Heart right ventricle (tissue), 16 donors: ENCODE data around the gene SENP5. TPM values are rescaled to one million over a fixed set of nuclear protein-coding genes. Genes with fewer than 3 reads are reported as not detected.

Source experiments
- ATAC-seq, 8 donors: fragments of 200-7000 bp; cut with Tn5 transposase; one replicate each; pipeline ENCODE4 v1.9.1; 2020; ENCODE audit warnings: mild to moderate bottlenecking in 8 of 8, moderate library complexity in 8 of 8, moderate number of reproducible peaks in 1 of 8
- DNase-seq, 2 donors: peaks; one replicate each; pipeline ENCODE4 v3.0.0-alpha.2; 2020
- H3K27ac ChIP-seq, 10 donors: fragments of 200-600 bp; sonication (generic) in 2 of 10; one replicate each; pipeline versions ENCODE4 v1.5.0 to v1.8.0; 2020 to 2022; ENCODE audit warnings: mild to moderate bottlenecking in 3 of 10
- H3K27me3 ChIP-seq, 7 donors: fragments of 200-600 bp; one replicate each; pipeline ENCODE4 v1.8.0; 2021 to 2022; ENCODE audit warnings: mild to moderate bottlenecking in 2 of 7
- H3K36me3 ChIP-seq, 9 donors: fragments of 200-600 bp; sonication (generic) in 1 of 9; one replicate each; pipeline versions ENCODE4 v1.5.0 to v1.8.0; 2020 to 2022; ENCODE audit warnings: mild to moderate bottlenecking in 2 of 9
- H3K4me1 ChIP-seq, 9 donors: fragments of 200-600 bp; sonication (generic) in 1 of 9; one replicate each; pipeline versions ENCODE4 v1.5.0 to v1.8.0; 2020 to 2022; ENCODE audit warnings: mild to moderate bottlenecking in 4 of 9
- H3K4me3 ChIP-seq, 10 donors: fragments of 200-600 bp; sonication (generic) in 2 of 10; one replicate each; pipeline versions ENCODE4 v1.5.0 to v1.8.0; 2020 to 2022; ENCODE audit warnings: mild to moderate bottlenecking in 7 of 10, moderate library complexity in 2 of 10
- H3K9me3 ChIP-seq, 11 donors: fragments of 200-600 bp in 10 of 11; sonication (generic) in 2 of 11; one replicate each; pipeline versions ENCODE4 v1.5.0 to v1.8.0; 2013 to 2022; ENCODE audit warnings: mild to moderate bottlenecking in 2 of 11, control low read depth in 1 of 11, moderate library complexity in 1 of 11
- CTCF ChIP-seq, 9 donors: fragments of 200-600 bp; sonication (generic) in 2 of 9; IDR thresholded peaks; one replicate each; pipeline versions ENCODE4 v1.5.0 to v1.8.0; 2021 to 2022; ENCODE audit warnings: antibody characterized with exemption in 9 of 9, mild to moderate bottlenecking in 5 of 9, moderate library complexity in 1 of 9
- WGBS, 2 donors: extraction: QIAGEN DNeasy Blood & Tissue Kit; methylation state at CpG; one replicate each; pipeline ENCODE4 v1.1.7; 2013; ENCODE audit warnings: inconsistent platforms in 1 of 2; 5-methylcytosine and 5-hydroxymethylcytosine counted together
- intact Hi-C, 10 donors: fragments of 100-400 bp; cut with DNase I; formaldehyde crosslinking; loops; one replicate each; pipeline versions ENCODE4 v1.11.1 to v1.14.2; 2022
- polyA plus RNA-seq, 2 donors: library from polyadenylated mRNA; stranded (reverse); fragments of 200-250 nt; gene quantifications; one replicate each; pipeline ENCODE4 v1.2.3, GENCODE V29; 2013
- total RNA-seq, 10 donors: library from RNA; stranded (reverse); fragmentation: NEBNext Ultra II Directional in 3 of 10; extraction: Animal tissue kit (Norgen Biotek cat#: 25700) in 3 of 10; gene quantifications; one replicate each; pipeline versions ENCODE4 v1.2.1 to v1.2.4, GENCODE V29; 2021 to 2023
- donor health status: Arrhythmogenic right ventricular cardiomyopathy.
- donor health status: ischemic (EF 13 %, LVEDD 7.1; RV severe dilation, severe dysfunction).
- donor health status: healthy with polysubstance abuse.
- donor health status: DM: no; HTN: yes; CAD: no.
- donor health status: DM: no; HTN: no; CAD: no.
- donor health status: ischemic (EF 25% LVEDD 6.9; RV normal size, moderate dysfunction).
- donor health status: ischemic (EF 25% LVEDD 5.7; RV mildly dilated, moderate dysfunction).
- donor health status: healthy.
- donor health status: DM: yes; HTN: yes; CAD: no.
- donor health status: Ischemic cardiomyopathy.
- donor health status: ischemic (EF 35%, LVEDD 5.7; RV mildly dilated, moderate dysfunction).
- donor health status: nonischemic (EF 11% LVEDD 7.7; RV severe dilation, severe dysfunction).
- donor health status: DM: yes; HTN: yes; CAD: no.
- donor health status: PGD.
- donor health status: ischemic (EF 29% LVEDD 5.4; RV normal size, mild dysfunction).
- donor health status: nonischemic (EF 23%, LVEDD 6.1; RV moderate dilation, normal function).

The SENP5 gene
- total and polyA plus RNA-seq, 12 donors: 5.8 to 24.9 (median 20.3) TPM

GRCh38 chr3:196954832-196955231 is 87.1 kb downstream of the SENP5 start:
- intact Hi-C loops: no loop called here
- H3K27me3 ChIP-seq: no peaks in the 10 kb centered on the region
- no peak overlapping the region for H3K27ac ChIP-seq
- no peaks in the 10 kb centered on the region for H3K9me3 ChIP-seq
- peaks cover 0 to 17% (median 0%) of the 10 kb centered on the region in 9 donors for H3K36me3 ChIP-seq
- 78 to 87% methylated on average over 7 of the region's 7 CpGs for WGBS, 2 donors
- no peak for TF ChIP-seq CTCF (IDR thresholded peaks at IDR 0.05)
- DNase-seq (no peak), ATAC-seq (no peak)
- H3K4me1 ChIP-seq: no peaks in the 10 kb centered on the region
- no peak overlapping the region for H3K4me3 ChIP-seq

- Histone ChIP-seq H3K4me1 (peaks cover 0 to 4% (median under 1%) of the 10 kb centered on the region in 9 donors), H3K9me3 (no peaks in the 10 kb centered on the region), H3K27ac (no peak overlapping the region), H3K4me3 (no peak overlapping the region), H3K36me3 (peaks cover 0 to 12% (median 0%) of the 10 kb centered on the region in 9 donors), H3K27me3 (no peaks in the 10 kb centered on the region)
- intact Hi-C loops: loop anchor here in 2 of 10 donors (10.0 kb wide), 2 partner anchors 118 to 418 kb away; no protein-coding TSS in a partner anchor
- no peak for DNase-seq
- TF ChIP-seq CTCF (IDR thresholded peaks at IDR 0.05): no peak
- WGBS, 2 donors: 87 to 91% methylated on average over 9 of the region's 9 CpGs
- ATAC-seq: no peak
These were observed 94.6 kb downstream of the SENP5 start for GRCh38 chr3:196962108-196962929.

GRCh38 chr3:196962930-196963630 is 95.4 kb downstream of the SENP5 start:
- intact Hi-C loops: loop anchor here in 2 of 10 donors (10.0 kb wide), 2 partner anchors 118 to 418 kb away; no protein-coding TSS in a partner anchor
- Histone ChIP-seq H3K27ac (no peak overlapping the region), H3K9me3 (no peaks in the 10 kb centered on the region), H3K4me1 (peaks cover 3 to 12% (median 7%) of the 10 kb centered on the region in 9 donors), H3K27me3 (no peaks in the 10 kb centered on the region), H3K4me3 (no peak overlapping the region), H3K36me3 (peaks cover 0 to 12% (median 0%) of the 10 kb centered on the region in 9 donors)
- 89 to 91% methylated on average over 10 of the region's 10 CpGs for WGBS, 2 donors
- DNase-seq: no peak
- no peak for ATAC-seq
- no peak for TF ChIP-seq CTCF (IDR thresholded peaks at IDR 0.05)

GRCh38 chr3:196963631-196963953 is 95.9 kb downstream of the SENP5 start:
- intact Hi-C loops: loop anchor here in 2 of 10 donors (10.0 kb wide), 2 partner anchors 119 to 419 kb away; no protein-coding TSS in a partner anchor
- ATAC-seq (no peak), DNase-seq (no peak)
- Histone ChIP-seq H3K4me3 (no peak overlapping the region), H3K36me3 (peaks cover 0 to 12% (median 0%) of the 10 kb centered on the region in 9 donors), H3K27ac (no peak overlapping the region), H3K9me3 (no peaks in the 10 kb centered on the region), H3K27me3 (no peaks in the 10 kb centered on the region), H3K4me1 (peaks cover 5 to 14% (median 8%) of the 10 kb centered on the region in 9 donors)
- 82 to 84% methylated on average over 2 of the region's 2 CpGs for WGBS, 2 donors
- no peak for TF ChIP-seq CTCF (IDR thresholded peaks at IDR 0.05)
